Activated CD8-positive, alpha-beta memory T cell treated with anti-CD3 and anti-CD28 coated beads for 24 hours (primary cell): ENCODE measurements around the gene CCDC88A.
"Not testable (repeated sequence)": the region's sequence is repeated elsewhere in the genome, so short reads cannot be mapped to it uniquely, and the experiment has no call there.

Experiments
- DNase-seq: peaks from one replicate; pipeline ENCODE4 v3.0.0-alpha.2; 2020

Gene CCDC88A

DNA sequence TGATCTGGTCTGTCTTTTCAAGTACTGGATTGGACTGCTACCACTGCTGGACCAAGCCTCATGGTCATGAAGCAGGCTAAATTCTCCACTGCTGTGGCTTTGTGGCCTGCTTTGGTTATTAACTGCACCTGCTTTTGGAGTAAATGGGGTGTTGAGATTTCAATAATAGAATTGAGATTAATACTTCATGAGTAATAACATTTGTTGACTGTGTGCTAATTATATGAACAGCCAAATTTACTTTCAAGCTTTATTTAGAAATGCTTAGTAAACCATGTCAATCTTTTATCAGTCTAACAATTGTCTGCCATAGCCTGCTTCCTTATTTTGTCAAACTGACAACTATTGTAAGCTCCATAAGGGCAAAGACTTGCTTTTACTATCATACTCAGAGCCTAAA is 123.3 kb downstream of the CCDC88A start:
- no peak for DNase-seq

DNA sequence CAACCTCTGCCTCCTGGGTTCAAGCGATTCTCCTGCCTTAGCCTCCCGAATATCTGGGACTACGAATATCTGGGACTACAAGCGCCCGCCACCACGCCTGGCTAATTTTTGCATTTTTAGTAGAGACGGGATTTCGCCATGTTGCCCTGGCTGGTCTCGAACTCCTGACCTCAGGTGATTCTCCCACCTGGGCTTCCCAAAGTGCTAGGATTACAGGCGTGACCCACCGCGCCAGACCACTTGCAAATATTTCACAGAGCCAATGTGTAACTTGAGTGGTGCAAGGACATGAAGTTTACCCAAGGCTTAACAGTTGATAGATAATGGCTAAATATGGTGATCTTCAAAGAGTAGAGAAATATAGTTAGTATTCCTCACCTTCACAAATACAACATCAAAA is 136.6 kb downstream of the CCDC88A start:
- no peak for DNase-seq

DNA sequence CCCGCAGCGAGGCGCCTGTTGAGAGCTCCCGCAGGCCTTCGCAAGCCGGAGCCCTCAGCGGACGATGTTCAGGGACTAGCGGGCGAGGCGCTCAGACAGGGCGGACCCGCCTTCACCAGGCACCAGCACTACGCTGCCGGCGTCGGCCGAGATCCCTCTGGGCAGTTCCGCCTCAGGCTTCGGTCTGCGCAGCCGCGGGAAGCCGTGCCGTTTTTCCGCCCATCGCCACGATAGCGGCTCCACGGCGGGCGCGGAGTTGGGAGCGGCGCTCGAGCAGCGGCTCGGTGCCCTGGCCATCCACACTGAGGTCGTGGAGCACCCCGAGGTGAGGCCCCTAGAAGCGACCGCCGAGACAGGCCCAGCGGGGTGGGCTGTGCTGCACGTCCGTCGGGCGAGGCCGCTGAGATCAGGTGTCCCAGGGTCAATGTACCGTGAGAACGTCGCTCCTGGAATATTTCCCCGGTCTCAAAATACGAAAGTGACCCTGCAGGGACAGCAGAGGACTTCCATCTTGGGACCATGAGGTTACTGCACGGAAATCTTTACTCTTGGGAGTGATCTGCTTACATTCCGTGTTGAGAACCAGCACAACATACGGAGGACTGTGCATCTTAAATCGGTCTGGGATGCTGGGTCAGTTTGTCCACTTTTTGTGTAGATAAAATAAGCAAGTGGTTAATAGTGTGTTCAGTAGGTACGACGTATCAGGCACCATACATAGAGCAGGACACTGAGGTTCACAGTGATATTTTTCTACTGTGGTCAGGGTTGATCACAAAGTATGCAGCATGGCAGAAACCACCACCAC is 137.3 kb downstream of the CCDC88A start:
- DNase-seq = peak; percentile 93

DNA sequence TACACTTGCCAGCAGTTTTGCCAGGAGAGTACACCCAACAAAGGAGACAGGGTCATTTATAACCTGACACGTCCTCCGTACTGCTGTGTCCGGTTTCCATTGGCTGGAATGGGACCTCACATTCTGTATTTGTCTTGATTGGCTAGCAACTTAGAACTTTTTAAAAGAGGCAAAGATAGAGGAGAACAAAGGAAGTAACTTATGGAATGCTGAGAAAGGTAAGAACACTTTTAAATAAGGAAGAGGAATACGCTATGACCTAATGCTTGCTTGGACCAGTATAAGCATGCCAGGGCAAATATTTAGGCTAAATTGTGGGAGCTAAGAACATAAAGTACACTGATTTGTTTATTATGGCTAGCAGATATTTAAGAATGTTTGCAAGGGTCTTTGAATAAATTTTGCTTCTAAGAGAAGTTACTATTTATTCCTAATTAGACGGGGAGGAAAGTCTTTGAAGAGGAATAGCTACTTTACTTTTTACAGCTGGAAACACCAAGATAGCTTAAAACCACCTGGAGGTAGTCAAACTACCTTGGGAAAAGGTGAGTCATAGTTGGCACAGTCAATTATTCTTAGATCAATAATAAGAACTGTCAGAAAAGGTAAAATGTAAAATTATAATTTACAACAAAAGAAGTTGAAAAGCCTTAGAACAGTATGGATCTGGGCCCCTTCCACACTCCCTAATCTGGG is 138.7 kb downstream of the CCDC88A start:
- not testable (repeated sequence) for DNase-seq

GRCh38 chr2:55279859-55280424 is 139.7 kb downstream of the CCDC88A start:
- DNase-seq = not testable (repeated sequence)

DNA sequence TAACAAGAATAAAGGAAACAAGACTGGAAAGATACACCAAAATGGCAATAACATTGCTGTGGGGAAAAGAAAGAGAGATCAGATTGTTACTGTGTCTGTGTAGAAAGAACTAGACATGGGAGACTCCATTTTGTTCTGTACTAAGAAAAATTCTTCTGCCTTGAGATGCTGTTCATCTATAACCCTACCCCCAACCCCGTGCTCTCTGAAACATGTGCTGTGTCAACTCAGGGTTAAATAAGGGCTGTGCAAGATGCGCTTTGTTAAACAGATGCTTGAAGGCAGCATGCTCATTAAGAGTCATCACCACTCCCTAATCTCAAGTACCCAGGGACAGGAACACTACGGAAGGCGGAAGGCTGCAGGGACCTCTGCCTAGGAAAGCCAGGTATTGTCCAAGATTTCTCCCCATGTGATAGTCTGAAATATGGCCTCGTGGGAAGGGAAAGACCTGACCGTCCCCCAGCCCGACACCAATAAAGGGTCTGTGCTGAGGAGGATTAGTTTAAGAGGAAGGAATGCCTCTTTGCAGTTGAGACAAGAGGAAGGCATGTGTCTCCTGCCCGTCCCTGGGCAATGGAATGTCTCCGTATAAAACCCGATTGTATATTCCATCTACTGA is 140.3 kb downstream of the CCDC88A start:
- DNase-seq = not testable (repeated sequence)

DNA sequence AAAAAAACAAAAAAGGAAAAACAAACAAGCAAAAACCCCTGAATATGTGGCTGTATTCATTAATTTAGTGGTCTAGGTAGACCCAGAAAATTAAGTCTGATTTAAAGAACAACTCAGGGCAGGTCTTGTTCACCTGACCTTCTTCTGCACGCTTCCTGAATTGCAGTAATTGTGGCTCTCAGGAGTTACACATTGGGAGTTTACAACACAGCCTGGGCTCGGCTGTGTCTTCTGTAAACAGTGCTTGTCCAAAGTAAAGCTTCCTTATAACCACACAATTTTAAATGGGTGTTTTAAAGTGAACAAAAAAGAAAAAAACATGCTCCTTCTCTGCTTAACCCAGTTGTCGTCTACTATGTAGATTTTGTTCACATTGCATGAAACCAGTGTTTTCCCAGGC is 142.3 kb downstream of the CCDC88A start:
- no peak for DNase-seq

DNA sequence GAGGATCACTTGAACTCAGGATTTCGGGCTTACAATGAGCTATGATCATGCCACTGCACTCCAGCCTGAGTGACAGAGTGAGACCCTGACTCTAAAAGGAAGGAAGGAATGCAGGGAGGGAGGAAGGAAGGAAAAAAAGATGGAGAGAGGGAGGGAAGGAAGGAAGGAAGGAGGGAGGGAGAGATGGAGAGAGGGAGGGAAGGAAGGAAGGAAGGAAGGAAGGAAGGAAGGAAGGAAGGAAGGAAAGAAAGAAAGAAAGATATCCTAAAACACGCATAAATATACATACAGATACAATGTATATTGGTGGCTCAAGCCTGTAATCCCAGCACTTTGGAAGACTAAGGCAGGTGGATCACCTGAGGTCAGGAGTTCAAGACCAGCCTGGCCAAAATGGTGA is 145.3 kb downstream of the CCDC88A start:
- not testable (repeated sequence) for DNase-seq

DNA sequence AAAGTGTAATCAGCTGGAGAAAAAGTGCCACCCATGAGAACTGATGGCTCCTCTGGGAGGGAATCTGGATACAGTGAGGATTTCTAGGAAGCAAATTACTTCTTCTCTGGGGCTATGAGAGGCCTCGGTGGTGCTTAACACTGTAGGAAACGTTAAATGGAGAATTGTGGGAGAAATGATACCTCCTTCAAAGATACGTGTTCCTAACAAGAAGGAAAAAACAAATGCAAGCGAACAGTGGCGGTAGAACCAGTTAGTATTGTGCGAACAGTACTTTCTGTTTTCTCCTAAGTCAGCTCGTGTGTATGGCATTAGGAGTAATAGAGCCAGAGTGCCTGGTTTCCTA is 150.0 kb downstream of the CCDC88A start:
- DNase-seq = no peak

DNA sequence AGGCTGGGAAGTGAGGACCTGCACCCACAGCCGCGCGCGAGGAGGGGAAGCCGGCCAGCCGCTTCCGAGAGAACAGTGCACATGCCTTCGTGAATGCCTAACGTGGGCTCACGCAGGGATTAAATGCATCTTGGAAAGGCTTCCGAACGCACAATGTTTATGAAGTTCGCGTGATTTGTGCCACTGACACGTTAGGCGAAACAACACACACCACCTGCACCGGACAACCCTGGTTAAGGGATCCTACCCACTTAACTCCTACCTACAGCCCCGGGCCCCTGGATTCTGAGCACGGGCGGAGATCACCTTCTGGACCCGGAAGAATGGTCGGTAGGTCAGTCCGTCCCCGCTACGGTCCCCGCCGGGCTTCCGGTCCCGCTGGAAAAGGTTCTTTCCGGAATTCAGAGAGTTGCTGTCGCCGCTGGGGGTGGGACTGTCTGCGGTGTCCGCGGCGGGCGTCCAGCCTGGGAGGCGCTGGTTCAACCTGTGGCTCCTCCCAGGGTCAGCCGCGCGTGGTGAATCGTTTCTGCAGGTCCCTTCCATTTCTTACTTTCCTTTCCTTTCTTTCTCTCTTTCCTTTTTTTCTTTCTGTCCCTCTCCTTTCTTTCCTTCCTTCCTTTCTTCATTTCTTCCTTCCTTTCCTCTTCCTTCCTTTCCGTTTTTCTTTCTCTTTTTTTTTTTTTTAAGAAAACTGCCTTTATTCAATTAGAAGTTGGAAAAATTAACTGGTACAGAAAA is 150.6 kb downstream of the CCDC88A start, which contains the start of gene MTIF2:
MTIF2 (minus strand) TSS at position 325 of the 738 bp plus-strand sequence. CDS start 5,373 bp downstream, outside the sequence.
- DNase-seq = peak; percentile 96

DNA sequence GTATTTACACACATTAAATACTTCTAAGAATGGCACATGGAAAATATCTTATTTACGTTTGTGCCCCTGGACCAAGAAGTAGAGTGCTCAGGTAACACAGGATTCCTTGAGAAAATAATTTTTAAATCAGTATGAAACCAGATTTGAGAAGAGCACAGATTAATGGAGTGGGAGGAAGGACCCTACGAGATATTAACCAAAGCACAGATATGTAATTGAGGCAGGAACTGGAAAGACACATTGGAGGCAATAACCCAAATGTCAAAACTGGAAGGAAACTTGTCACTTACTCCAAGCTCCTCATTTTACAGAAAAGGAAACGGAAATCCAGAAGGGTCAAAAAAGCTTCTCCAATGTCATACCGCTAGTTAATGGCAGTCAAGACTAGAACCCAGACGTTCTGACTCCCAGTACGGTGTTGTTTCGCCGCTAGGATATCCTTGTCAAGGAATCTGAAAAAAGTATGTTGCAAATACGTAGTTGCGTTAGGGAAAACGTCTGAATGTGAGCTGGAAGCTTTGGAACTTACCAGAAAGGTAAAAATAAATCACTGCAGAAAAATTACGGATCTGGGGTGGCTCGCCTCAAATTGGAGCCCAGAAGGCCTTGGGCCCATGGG is 151.3 kb downstream of the CCDC88A start:
- no peak for DNase-seq

GRCh38 chr2:55259586-55259985 is 160.1 kb downstream of the CCDC88A start:
- DNase-seq = not testable (repeated sequence)

DNA sequence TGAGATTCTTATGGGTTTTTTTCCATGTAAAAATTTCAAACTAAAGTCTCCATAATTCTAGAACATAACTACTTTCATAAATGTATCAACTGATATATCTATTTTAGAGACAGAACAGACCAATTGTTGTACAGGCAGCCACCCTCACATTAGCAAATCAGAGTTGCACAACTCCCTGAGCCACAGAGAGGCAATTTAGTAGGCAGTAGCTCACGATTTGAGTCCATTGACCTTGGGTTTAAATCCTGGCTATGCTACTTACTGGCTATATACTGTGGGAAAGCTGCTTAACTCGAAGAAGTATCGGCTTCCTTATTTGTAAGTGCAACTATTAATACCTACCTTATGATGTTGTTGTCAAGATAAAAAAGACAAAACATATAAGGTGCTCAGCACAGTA is 166.8 kb downstream of the CCDC88A start:
- DNase-seq = no peak

DNA sequence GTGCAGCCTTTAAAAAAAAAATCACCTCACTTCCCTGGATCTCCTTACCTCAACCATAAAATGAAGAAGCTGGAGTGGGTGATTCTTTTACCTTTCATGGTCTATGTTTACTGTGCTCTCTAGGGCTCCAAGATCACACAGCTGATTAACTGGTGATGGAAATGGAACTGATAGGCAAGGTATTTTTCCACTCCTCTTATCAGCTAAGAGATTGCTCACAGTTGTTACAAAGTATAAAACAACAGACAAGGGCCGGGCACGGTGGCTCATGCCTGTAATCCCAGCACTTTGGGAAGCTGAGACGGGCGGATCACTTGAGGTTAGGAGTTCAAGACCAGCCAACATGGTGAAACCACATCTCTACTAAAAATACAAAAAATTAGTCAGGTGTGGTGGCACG is 172.6 kb downstream of the CCDC88A start:
- DNase-seq = no peak

DNA sequence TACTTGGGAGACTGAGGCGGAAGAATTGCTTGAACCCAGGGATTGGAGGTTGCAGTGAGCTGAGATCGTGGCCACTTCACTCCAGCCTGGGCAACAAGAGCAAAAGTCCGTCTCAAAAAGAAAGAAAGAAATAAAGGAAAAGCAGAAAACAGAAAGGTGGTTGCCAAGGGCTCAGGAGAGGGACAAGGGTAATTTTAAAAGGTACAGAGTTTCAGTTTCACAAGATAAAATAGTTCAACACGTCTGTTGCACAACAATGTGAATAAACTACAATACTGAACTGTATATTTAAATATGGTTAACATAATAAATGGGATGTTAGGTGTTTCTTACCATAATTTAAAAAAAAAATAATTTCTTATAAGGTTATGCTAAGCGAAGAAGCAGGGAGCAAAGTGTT is 174.2 kb downstream of the CCDC88A start:
- no peak for DNase-seq

GRCh38 chr2:55242617-55243016 is 177.0 kb downstream of the CCDC88A start:
- no peak for DNase-seq

DNA sequence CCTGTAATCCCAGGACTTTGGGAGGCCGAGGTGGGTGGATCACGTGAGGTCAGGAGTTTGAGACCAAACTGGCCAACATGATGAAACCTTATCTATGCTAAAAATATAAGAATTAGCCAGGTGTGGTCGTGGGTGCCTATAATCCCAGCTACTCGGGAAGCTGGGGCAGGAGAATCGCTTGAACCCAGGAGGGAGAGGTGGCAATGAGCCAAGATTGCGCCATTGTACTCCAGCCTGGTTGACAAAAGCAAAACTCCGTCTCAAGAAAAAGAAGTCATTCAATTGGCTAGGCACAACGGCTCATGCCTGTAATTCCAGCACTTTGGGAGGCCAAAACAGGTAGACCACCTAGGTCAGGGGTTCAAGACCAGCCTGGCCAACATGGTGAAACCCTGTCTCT is 178.1 kb downstream of the CCDC88A start:
- not testable (repeated sequence) for DNase-seq

- DNase-seq = no peak
Measured at GRCh38 chr2:55239656-55240222, 179.9 kb downstream of the CCDC88A start.
